Measurements from ENCODE around the gene SATB1.

GRCh38 chr3:18401300-18401961 lies 23.7 kb downstream of the SATB1 start:
- TF ChIP-seq CTCF (IDR thresholded peaks at IDR 0.05) (no peak), HMGXB4 (CRISPR knock-in tag; IDR thresholded peaks at IDR 0.05; ENCODE audit: borderline replicate concordance) (no peak), ELK1 (IDR thresholded peaks at IDR 0.05; ENCODE audit: low read depth, low read length) (no peak), BHLHE40 (IDR thresholded peaks at IDR 0.05; ENCODE audit: low read depth, low read length) (no peak), USF2 (IDR thresholded peaks at IDR 0.05) (no peak), PBX3 (IDR thresholded peaks at IDR 0.05) (no peak), REST (IDR thresholded peaks at IDR 0.05) (no peak), ESRRA (IDR thresholded peaks at IDR 0.05; ENCODE audit: borderline replicate concordance, low read length) (no peak)
